Stimulated activated naive CD8-positive, alpha-beta T cell treated with anti-CD3 and anti-CD28 coated beads, Interleukin-15, Interleukin-2, amounts not matched to agents 100 ng/mL and 50 ng/mL, for 24 hours (primary cell): ENCODE measurements around the gene IRF2.
"Not testable (repeated sequence)": the region's sequence is repeated elsewhere in the genome, so short reads cannot be mapped to it uniquely, and the experiment has no call there.

ENCODE experiments used
- H3K27ac Mint-ChIP-seq: one replicate; pipeline ENCODE4 v1.8.0; 2021; ENCODE audit warnings: mild to moderate bottlenecking, mixed read lengths
- H3K27me3 Mint-ChIP-seq: one replicate; pipeline ENCODE4 v1.8.0; 2021; ENCODE audit warnings: mixed read lengths
- H3K36me3 Mint-ChIP-seq: one replicate; pipeline ENCODE4 v1.8.0; 2021; ENCODE audit warnings: low read depth, mixed read lengths
- H3K4me1 Mint-ChIP-seq: one replicate; pipeline ENCODE4 v1.8.0; 2021; ENCODE audit warnings: low read depth, mixed read lengths
- H3K4me3 Mint-ChIP-seq: one replicate; pipeline ENCODE4 v1.8.0; 2021; ENCODE audit warnings: mild to moderate bottlenecking, mixed read lengths
- H3K9me3 Mint-ChIP-seq: one replicate; pipeline ENCODE4 v1.8.0; 2021; ENCODE audit warnings: mixed read lengths

IRF2 gene

GRCh38 chr4:184389978-184390900, 84.1 kb downstream of the IRF2 start:
- no peaks in the 10 kb centered on the region for H3K27me3 Mint-ChIP-seq
- peaks cover 36% of the 10 kb centered on the region for H3K4me1 Mint-ChIP-seq
- no peaks in the 10 kb centered on the region for H3K9me3 Mint-ChIP-seq
- H3K4me3 Mint-ChIP-seq, result no peak overlapping the region
- H3K27ac Mint-ChIP-seq, result no peak overlapping the region
- peaks cover 72% of the 10 kb centered on the region for H3K36me3 Mint-ChIP-seq

GRCh38 chr4:184388106-184388505, 86.2 kb downstream of the IRF2 start:
- Mint-ChIP-seq H3K4me3 (no peak overlapping the region), H3K27me3 (no peaks in the 10 kb centered on the region), H3K36me3 (peaks cover 54% of the 10 kb centered on the region), H3K9me3 (no peaks in the 10 kb centered on the region), H3K4me1 (peaks cover 48% of the 10 kb centered on the region), H3K27ac (no peak overlapping the region)

- Mint-ChIP-seq H3K9me3 (no peaks in the 10 kb centered on the region), H3K4me1 (peaks cover 55% of the 10 kb centered on the region), H3K27me3 (no peaks in the 10 kb centered on the region), H3K36me3 (peaks cover 48% of the 10 kb centered on the region), H3K4me3 (no peak overlapping the region), H3K27ac (peak overlapping the region; percentile 38)
Measured at GRCh38 chr4:184387351-184387750, 87.0 kb downstream of the IRF2 start.

GRCh38 chr4:184386271-184386781, 88.0 kb downstream of the IRF2 start:
- no peaks in the 10 kb centered on the region for H3K9me3 Mint-ChIP-seq
- no peaks in the 10 kb centered on the region for H3K27me3 Mint-ChIP-seq
- peaks cover 65% of the 10 kb centered on the region for H3K4me1 Mint-ChIP-seq
- H3K36me3 Mint-ChIP-seq, result peaks cover 43% of the 10 kb centered on the region
- H3K4me3 Mint-ChIP-seq, result no peak overlapping the region
- H3K27ac Mint-ChIP-seq, result peak overlapping the region; percentile 13

- H3K36me3 Mint-ChIP-seq, result peaks cover 42% of the 10 kb centered on the region
- peaks cover 67% of the 10 kb centered on the region for H3K4me1 Mint-ChIP-seq
- no peaks in the 10 kb centered on the region for H3K27me3 Mint-ChIP-seq
- peak overlapping the region; percentile 10 for H3K27ac Mint-ChIP-seq
- H3K9me3 Mint-ChIP-seq, result no peaks in the 10 kb centered on the region
- no peak overlapping the region for H3K4me3 Mint-ChIP-seq
Measured at GRCh38 chr4:184385705-184386141, 88.6 kb downstream of the IRF2 start.

GRCh38 chr4:184384810-184385557, 89.4 kb downstream of the IRF2 start:
- Mint-ChIP-seq H3K4me1 (peaks cover 67% of the 10 kb centered on the region), H3K36me3 (peaks cover 43% of the 10 kb centered on the region), H3K27ac (no peak overlapping the region), H3K9me3 (no peaks in the 10 kb centered on the region), H3K4me3 (no peak overlapping the region), H3K27me3 (no peaks in the 10 kb centered on the region)

GRCh38 chr4:184384056-184384809, 90.1 kb downstream of the IRF2 start:
- no peaks in the 10 kb centered on the region for H3K27me3 Mint-ChIP-seq
- peaks cover 43% of the 10 kb centered on the region for H3K36me3 Mint-ChIP-seq
- no peaks in the 10 kb centered on the region for H3K9me3 Mint-ChIP-seq
- peaks cover 67% of the 10 kb centered on the region for H3K4me1 Mint-ChIP-seq
- peak overlapping the region; percentile 45 for H3K4me3 Mint-ChIP-seq
- H3K27ac Mint-ChIP-seq, result peak overlapping the region; percentile 30

GRCh38 chr4:184383497-184384055, 90.8 kb downstream of the IRF2 start:
- H3K4me3 Mint-ChIP-seq, result peak overlapping the region; percentile 45
- peaks cover 37% of the 10 kb centered on the region for H3K36me3 Mint-ChIP-seq
- H3K4me1 Mint-ChIP-seq, result peaks cover 67% of the 10 kb centered on the region
- no peaks in the 10 kb centered on the region for H3K27me3 Mint-ChIP-seq
- no peak overlapping the region for H3K27ac Mint-ChIP-seq
- H3K9me3 Mint-ChIP-seq, result no peaks in the 10 kb centered on the region

GRCh38 chr4:184382189-184382846, 92.0 kb downstream of the IRF2 start:
- Mint-ChIP-seq H3K27ac (peak overlapping the region; percentile 21), H3K27me3 (no peaks in the 10 kb centered on the region), H3K36me3 (peaks cover 29% of the 10 kb centered on the region), H3K4me1 (peaks cover 61% of the 10 kb centered on the region), H3K4me3 (peak overlapping the region; percentile 33), H3K9me3 (no peaks in the 10 kb centered on the region)

- Mint-ChIP-seq H3K36me3 (peaks cover 20% of the 10 kb centered on the region), H3K27me3 (no peaks in the 10 kb centered on the region), H3K4me1 (peaks cover 49% of the 10 kb centered on the region), H3K9me3 (no peaks in the 10 kb centered on the region), H3K27ac (no peak overlapping the region), H3K4me3 (no peak overlapping the region)
Measured at GRCh38 chr4:184380707-184381106, 93.6 kb downstream of the IRF2 start.

- H3K27ac Mint-ChIP-seq, H3K4me3 Mint-ChIP-seq, H3K27me3 Mint-ChIP-seq, H3K9me3 Mint-ChIP-seq: not testable (repeated sequence)
- Mint-ChIP-seq H3K36me3 (peaks cover 20% of the 10 kb centered on the region), H3K4me1 (peaks cover 49% of the 10 kb centered on the region)
Measured at GRCh38 chr4:184380214-184380613, 94.1 kb downstream of the IRF2 start.

GRCh38 chr4:184376923-184377322, 97.4 kb downstream of the IRF2 start:
- peaks cover 18% of the 10 kb centered on the region for H3K36me3 Mint-ChIP-seq

GRCh38 chr4:184376126-184376838, 98.1 kb downstream of the IRF2 start:
- Mint-ChIP-seq H3K27ac (no peak overlapping the region), H3K9me3 (no peaks in the 10 kb centered on the region), H3K36me3 (peaks cover 14% of the 10 kb centered on the region), H3K4me1 (peaks cover 24% of the 10 kb centered on the region), H3K4me3 (no peak overlapping the region), H3K27me3 (no peaks in the 10 kb centered on the region)

More at GRCh38 chr4:184376923-184377322, 97.4 kb downstream of the IRF2 start:
- H3K4me1 Mint-ChIP-seq, result peaks cover 30% of the 10 kb centered on the region
- no peaks in the 10 kb centered on the region for H3K9me3 Mint-ChIP-seq
- H3K27me3 Mint-ChIP-seq, result no peaks in the 10 kb centered on the region
- no peak overlapping the region for H3K4me3 Mint-ChIP-seq
- H3K27ac Mint-ChIP-seq, result no peak overlapping the region
